ENCODE data around the gene TMEM74B. TPM values are rescaled to one million over a fixed set of nuclear protein-coding genes. Genes with fewer than 3 reads are reported as not detected.

Gene TMEM74B
- polyA plus RNA-seq, 3 donors: not detected

DNA sequence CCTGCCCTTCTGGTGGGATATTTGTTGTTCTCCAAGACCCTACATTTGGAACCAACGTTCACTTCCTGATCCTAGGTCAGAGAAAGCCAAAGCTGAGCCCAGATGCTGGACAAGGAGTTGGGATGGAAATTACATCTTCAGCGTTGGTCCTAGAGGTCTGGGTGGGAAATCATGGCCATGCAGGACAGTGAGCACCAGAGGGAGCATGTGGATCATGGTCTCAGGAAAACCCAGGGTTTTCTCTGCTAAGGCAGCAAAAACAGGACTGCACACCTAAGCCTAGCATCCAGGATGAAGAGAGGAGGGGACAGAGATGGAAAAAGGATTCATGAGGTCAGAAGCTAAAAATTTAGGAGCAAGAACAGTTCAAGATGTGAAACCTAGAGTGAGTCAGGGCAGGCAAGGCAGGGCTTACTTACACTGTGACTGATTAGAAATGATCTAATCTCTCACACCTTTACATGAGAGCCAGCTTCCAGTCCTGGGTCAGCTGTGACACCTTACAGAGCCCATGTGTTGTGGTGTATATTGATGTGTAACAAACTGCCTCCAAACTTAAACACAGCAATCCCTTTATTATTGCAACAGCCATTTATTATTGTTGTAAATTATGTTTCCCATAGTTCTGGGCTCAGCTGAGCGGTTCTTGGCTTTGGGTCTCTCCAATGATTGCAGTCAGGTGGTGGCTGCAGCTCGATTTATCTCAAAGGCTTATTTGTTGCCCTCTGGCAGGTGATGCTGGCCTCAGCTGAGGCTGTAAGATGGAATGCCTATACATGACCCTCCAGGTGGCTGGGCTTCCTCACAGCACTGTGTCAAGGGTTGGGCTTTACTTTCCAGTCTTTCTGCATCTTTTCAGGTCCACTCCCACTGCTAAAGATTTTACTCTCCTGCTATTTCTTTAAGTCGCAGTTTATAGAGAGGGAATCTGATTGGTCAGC lies 24.9 kb upstream of the TMEM74B start:
- H3K36me3 Mint-ChIP-seq: no peaks in the 10 kb centered on the region
- intact Hi-C loops (cut with micrococcal nuclease): loop anchor here in 1 of 2 donors (5.0 kb wide), 2 partner anchors 252 to 397 kb away; no protein-coding TSS in a partner anchor
- Histone ChIP-seq H3K4me1 (ENCODE audit: control insufficient read depth in 1 of 2, insufficient read depth in 2 of 2, low read length in 2 of 2) (no peaks in the 10 kb centered on the region), H4K20me1 (ENCODE audit: insufficient read depth, low read length) (no peaks in the 10 kb centered on the region), H2AFZ (ENCODE audit: insufficient read depth, low read depth, low read length, poor library complexity, severe bottlenecking) (no peak overlapping the region), H3K4me3 (replicated peaks in 1 of 3; ENCODE audit: low read depth in 2 of 3, low read length in 3 of 3) (no peak overlapping the region), H3K9ac (ENCODE audit: insufficient read depth, low read length, poor library complexity, severe bottlenecking) (no peak overlapping the region), H3K79me2 (ENCODE audit: insufficient read depth, low read length) (no peaks in the 10 kb centered on the region), H3K36me3 (replicated peaks in 1 of 2; ENCODE audit: control insufficient read depth in 1 of 2, insufficient read depth in 2 of 2, low read length in 2 of 2) (no peaks in the 10 kb centered on the region), H3K4me2 (replicated peaks; ENCODE audit: extremely low read depth, low read length, poor library complexity, severe bottlenecking) (no peak overlapping the region), H3K9me3 (replicated peaks in 1 of 2; ENCODE audit: control insufficient read depth in 1 of 2, insufficient read depth in 1 of 2, low read length in 2 of 2) (no peaks in the 10 kb centered on the region), H3K27me3 (ENCODE audit: control insufficient read depth in 2 of 2, insufficient read depth in 2 of 2, low read length in 2 of 2) (peaks cover 0 to 5% of the 10 kb centered on the region in 2 donors), H3K27ac (ENCODE audit: low read depth in 1 of 2, low read length in 2 of 2) (no peak overlapping the region)
- peaks cover 3% of the 10 kb centered on the region for H3K4me1 Mint-ChIP-seq
- WGBS (ENCODE audit: insufficient coverage): 85% methylated on average over 3 of the region's 5 CpGs
- no peak for DNase-seq
- TF ChIP-seq, protein P1, sequence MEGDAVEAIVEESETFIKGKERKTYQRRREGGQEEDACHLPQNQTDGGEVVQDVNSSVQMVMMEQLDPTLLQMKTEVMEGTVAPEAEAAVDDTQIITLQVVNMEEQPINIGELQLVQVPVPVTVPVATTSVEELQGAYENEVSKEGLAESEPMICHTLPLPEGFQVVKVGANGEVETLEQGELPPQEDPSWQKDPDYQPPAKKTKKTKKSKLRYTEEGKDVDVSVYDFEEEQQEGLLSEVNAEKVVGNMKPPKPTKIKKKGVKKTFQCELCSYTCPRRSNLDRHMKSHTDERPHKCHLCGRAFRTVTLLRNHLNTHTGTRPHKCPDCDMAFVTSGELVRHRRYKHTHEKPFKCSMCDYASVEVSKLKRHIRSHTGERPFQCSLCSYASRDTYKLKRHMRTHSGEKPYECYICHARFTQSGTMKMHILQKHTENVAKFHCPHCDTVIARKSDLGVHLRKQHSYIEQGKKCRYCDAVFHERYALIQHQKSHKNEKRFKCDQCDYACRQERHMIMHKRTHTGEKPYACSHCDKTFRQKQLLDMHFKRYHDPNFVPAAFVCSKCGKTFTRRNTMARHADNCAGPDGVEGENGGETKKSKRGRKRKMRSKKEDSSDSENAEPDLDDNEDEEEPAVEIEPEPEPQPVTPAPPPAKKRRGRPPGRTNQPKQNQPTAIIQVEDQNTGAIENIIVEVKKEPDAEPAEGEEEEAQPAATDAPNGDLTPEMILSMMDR (IDR thresholded peaks at IDR 0.05): no peak
- peaks cover 5 to 14% (median 5%) of the 10 kb centered on the region in 3 donors for H3K27me3 Mint-ChIP-seq (ENCODE audit: low read depth in 3 of 3)
- no peak overlapping the region for H3K27ac Mint-ChIP-seq
- H3K9me3 Mint-ChIP-seq: no peaks in the 10 kb centered on the region
- H3K4me3 Mint-ChIP-seq: no peak overlapping the region

GRCh38 chr20:1207293-1207878 lies 22.6 kb upstream of the TMEM74B start:
- WGBS (ENCODE audit: insufficient coverage): 83% methylated on average over 1 of the region's 3 CpGs
- TF ChIP-seq, protein P1 (IDR thresholded peaks at IDR 0.05): no peak
- H3K4me1 Mint-ChIP-seq: peaks cover 5% of the 10 kb centered on the region
- DNase-seq: no peak
- H3K4me2 ChIP-seq (replicated peaks; ENCODE audit: extremely low read depth, low read length, poor library complexity, severe bottlenecking): no peak overlapping the region
- H3K4me1 ChIP-seq (ENCODE audit: control insufficient read depth in 1 of 2, insufficient read depth in 2 of 2, low read length in 2 of 2): no peaks in the 10 kb centered on the region
- no peaks in the 10 kb centered on the region for H4K20me1 ChIP-seq (ENCODE audit: insufficient read depth, low read length)
- no peak overlapping the region for H3K4me3 Mint-ChIP-seq
- intact Hi-C loops (cut with micrococcal nuclease): no loop called here
- H3K9ac ChIP-seq (ENCODE audit: insufficient read depth, low read length, poor library complexity, severe bottlenecking): no peak overlapping the region
- no peaks in the 10 kb centered on the region for H3K27me3 ChIP-seq (ENCODE audit: control insufficient read depth in 2 of 2, insufficient read depth in 2 of 2, low read length in 2 of 2)
- no peak overlapping the region for H3K27ac ChIP-seq (ENCODE audit: low read depth in 1 of 2, low read length in 2 of 2)
- H3K27me3 Mint-ChIP-seq (ENCODE audit: low read depth in 3 of 3): peaks cover 2 to 11% (median 3%) of the 10 kb centered on the region in 3 donors
- no peaks in the 10 kb centered on the region for H3K9me3 ChIP-seq (replicated peaks in 1 of 2; ENCODE audit: control insufficient read depth in 1 of 2, insufficient read depth in 1 of 2, low read length in 2 of 2)
- no peak overlapping the region for H2AFZ ChIP-seq (ENCODE audit: insufficient read depth, low read depth, low read length, poor library complexity, severe bottlenecking)
- H3K9me3 Mint-ChIP-seq: no peaks in the 10 kb centered on the region
- no peak overlapping the region for H3K27ac Mint-ChIP-seq
- H3K36me3 ChIP-seq (replicated peaks in 1 of 2; ENCODE audit: control insufficient read depth in 1 of 2, insufficient read depth in 2 of 2, low read length in 2 of 2): no peaks in the 10 kb centered on the region
- H3K4me3 ChIP-seq (replicated peaks in 1 of 3; ENCODE audit: low read depth in 2 of 3, low read length in 3 of 3): no peak overlapping the region
- no peaks in the 10 kb centered on the region for H3K79me2 ChIP-seq (ENCODE audit: insufficient read depth, low read length)
- H3K36me3 Mint-ChIP-seq: no peaks in the 10 kb centered on the region

Measured in CD14-positive monocyte (primary cell).